GM12878 (cell line): ENCODE measurements around the gene MOCS1. TPM values are rescaled to one million over a fixed set of nuclear protein-coding genes. Genes with fewer than 3 reads are reported as not detected.

Experiments used
- ATAC-seq: fragments of 200-7000 bp; cut with Tn5 transposase; 3 replicates; pipeline ENCODE4 v1.9.1; 2020; ENCODE audit warnings: mild to moderate bottlenecking, moderate library complexity
- BruUV-seq: library from RNA; stranded (reverse); fragments of 400-500 nt; replicated peaks from 2 replicates; lab custom pipeline; 2021; lab: Mats Ljungman, UMichigan
- CTCF ChIA-PET: fragments of 300-600 bp; sonication (Branson Sonifier 250); formaldehyde crosslinking; extraction: SDS; loops from one replicate; lab custom pipeline; 2021; ENCODE audit warnings: inconsistent platforms; lab: Yijun Ruan, JAX
- POLR2A ChIA-PET: fragments of 350-600 bp; formaldehyde crosslinking; extraction: SDS; loops from one replicate; lab custom pipeline; 2021; ENCODE audit warnings: inconsistent platforms; lab: Charles Lee
- RAD21 ChIA-PET: fragments of 300-600 bp; sonication (Branson Sonifier 250); formaldehyde crosslinking; loops from one replicate; lab custom pipeline; 2023; ENCODE audit warnings: antibody characterized with exemption; ENCODE audit not compliant: unreplicated experiment; lab: Charles Lee
- SMC1A ChIA-PET: fragments of 300-600 bp; sonication (Branson Sonifier 250); formaldehyde crosslinking; loops from one replicate; lab custom pipeline; 2023; ENCODE audit not compliant: unreplicated experiment, uncharacterized antibody; lab: Charles Lee
- DNase-seq: peaks from one replicate; pipeline ENCODE4 v3.0.0-alpha.2; 2011; ENCODE audit warnings: low read depth, low spot score
- FAIRE-seq: peaks from 3 replicates; lab custom pipeline; 2011; peaks lifted over from hg19 to GRCh38; lab: Jason Lieb, UNC
- H2AFZ ChIP-seq: 2 replicates; pipeline ENCODE4 v1.6.0; 2011; ENCODE audit warnings: low read depth, low read length, control low read depth; ENCODE audit not compliant: control insufficient read depth
- H3K27ac ChIP-seq: 2 replicates; pipeline ENCODE4 v1.5.1; 2011; ENCODE audit warnings: control low read depth; ENCODE audit not compliant: control insufficient read depth, insufficient read depth
- H3K27me3 ChIP-seq, 2 experiments: replicated peaks in 1 of 2; 2 replicates each; pipeline versions ENCODE4 v1.6.0 to v1.6.1; 2011; ENCODE audit warnings: low read length in 1 of 2; ENCODE audit not compliant: control insufficient read depth in 2 of 2, insufficient read depth in 2 of 2
- H3K36me3 ChIP-seq, 2 experiments: 2 replicates each; pipeline ENCODE4 v1.5.1; 2011; ENCODE audit warnings: low read length in 1 of 2; ENCODE audit not compliant: control insufficient read depth in 2 of 2, insufficient read depth in 2 of 2
- H3K4me1 ChIP-seq: 2 replicates; pipeline ENCODE4 v1.6.1; 2011; ENCODE audit warnings: mild to moderate bottlenecking, low read length, moderate library complexity, mixed read lengths; ENCODE audit not compliant: control insufficient read depth, insufficient read depth
- H3K4me2 ChIP-seq: 2 replicates; pipeline ENCODE4 v1.6.0; 2011; ENCODE audit warnings: control low read depth; ENCODE audit not compliant: control insufficient read depth, insufficient read depth
- H3K4me3 ChIP-seq: fragments of 200-600 bp; sonication (generic); 2 replicates; pipeline ENCODE4 v1.5.1; 2016
- H3K79me2 ChIP-seq: 2 replicates; pipeline ENCODE4 v1.6.0; 2011; ENCODE audit warnings: low read length; ENCODE audit not compliant: control insufficient read depth, insufficient read depth
- H3K9ac ChIP-seq: 2 replicates; pipeline ENCODE4 v1.8.0; 2011; ENCODE audit warnings: low read length, control low read depth, mixed read lengths; ENCODE audit not compliant: control insufficient read depth, insufficient read depth
- H3K9me3 ChIP-seq: replicated peaks from 3 replicates; pipeline ENCODE4 v1.5.1; 2011; ENCODE audit warnings: mild to moderate bottlenecking, low read length; ENCODE audit not compliant: control insufficient read depth, insufficient read depth
- H4K20me1 ChIP-seq: 2 replicates; pipeline ENCODE4 v1.6.0; 2011; ENCODE audit not compliant: control insufficient read depth, insufficient read depth
- CBFB ChIP-seq: IDR thresholded peaks from 2 replicates; pipeline ENCODE4 v1.6.1; 2016; ENCODE audit warnings: antibody characterized with exemption, low read depth
- E2F4 ChIP-seq: IDR thresholded peaks from 2 replicates; pipeline ENCODE4 v1.6.1; 2012; ENCODE audit warnings: low read depth, low read length, improper control_type of control experiment
- MAX ChIP-seq: IDR thresholded peaks from 2 replicates; pipeline ENCODE4 v1.6.1; 2012; ENCODE audit warnings: low read depth, low read length, improper control_type of control experiment
- POU2F2 ChIP-seq: IDR thresholded peaks from 3 replicates; pipeline ENCODE4 v1.6.1; 2011; ENCODE audit warnings: low read depth, mild to moderate bottlenecking, low read length, borderline replicate concordance
- RB1 ChIP-seq: fragments of 450-650 bp; formaldehyde crosslinking; IDR thresholded peaks from 2 replicates; pipeline ENCODE4 v1.6.1; 2017; ENCODE audit warnings: mild to moderate bottlenecking, borderline replicate concordance
- SMAD5 ChIP-seq: IDR thresholded peaks from 2 replicates; pipeline ENCODE4 v1.6.1; 2016; ENCODE audit warnings: antibody characterized with exemption, low read depth
- ZSCAN29 ChIP-seq: fragments of 450-650 bp; IDR thresholded peaks from 2 replicates; pipeline ENCODE4 v1.6.1; 2017; ENCODE audit warnings: mild to moderate bottlenecking, moderate library complexity
- WGBS: methylation state at CpG from one replicate; pipeline ENCODE4 v1.1.6; 2016; ENCODE audit warnings: low lambda C conversion rate; ENCODE audit not compliant: insufficient replicate concordance, insufficient coverage; ENCODE audit errors: missing lambda C conversion rate; 5-methylcytosine and 5-hydroxymethylcytosine counted together
- in situ Hi-C: fragments of 300-500 bp; cut with MboI; formaldehyde crosslinking; loops from 9 replicates; pipeline ENCODE4 v1.14.3; 2018; ENCODE audit warnings: mixed read lengths
- intact Hi-C: fragments of 100-400 bp; cut with micrococcal nuclease; formaldehyde crosslinking; loops from one replicate; pipeline ENCODE4 v1.14.2; 2022; ENCODE audit not compliant: unreplicated experiment
- polyA plus RNA-seq, 11 experiments: library from polyadenylated mRNA; depleted of rRNA in 4 of 11; unstranded in 6 of 11; stranded (reverse) in 5 of 11; fragments of >200 nt; fragmentation: Nextera tagmentation in 4 of 11; fragmentation: Illumina TruSeq in 1 of 11; extraction: Ambion mirVana in 4 of 11; extraction: Trizol in 1 of 11; gene quantifications; 1 replicate in 1 of 11; 2 replicates in 10 of 11; pipeline versions ENCODE4 v1.2.1 to v1.2.3, GENCODE V29; 2011 to 2016; ENCODE audit warnings: inconsistent platforms in 2 of 11, missing spikeins in 2 of 11, low read depth in 1 of 11
- total RNA-seq, 4 experiments: library from RNA; depleted of rRNA in 3 of 4; stranded (reverse); fragments of >200 nt in 3 of 4; fragmentation: Illumina TruSeq in 1 of 4; extraction: Trizol in 1 of 4; gene quantifications; 2 replicates each; pipeline versions ENCODE4 v1.2.1 to v1.2.3, GENCODE V29; 2013 to 2021

The MOCS1 gene
- total and polyA plus RNA-seq, 10 of the 15 experiments (the other 5 are each of a cell fraction or from before 2014, with no cell fraction given) = 0.02 to 5.4 (median 0.16) TPM; not detected in 2

- Histone ChIP-seq H3K4me3 (no peak overlapping the region), H2AFZ (no peak overlapping the region), H3K27ac (no peak overlapping the region), H3K4me2 (no peak overlapping the region), H3K79me2 (no peaks in the 10 kb centered on the region), H3K27me3 (no peaks in the 10 kb centered on the region), H3K9me3 (no peaks in the 10 kb centered on the region), H3K9ac (no peak overlapping the region), H3K4me1 (no peaks in the 10 kb centered on the region), H4K20me1 (no peaks in the 10 kb centered on the region), H3K36me3 (no peaks in the 10 kb centered on the region)
- ChIA-PET CTCF (interaction anchor here (1.3 kb wide), 1 partner anchor 9 kb away, joined by 4 read pairs; no protein-coding TSS in a partner anchor), POLR2A (no interaction called here), RAD21 (no interaction called here), SMC1A (interaction anchor here (1.4 kb wide), 1 partner anchor 12 kb away, joined by 4 read pairs; no protein-coding TSS in a partner anchor)
- in situ Hi-C loops (no loop called here), intact Hi-C loops (no loop called here)
- DNase-seq = no peak
- ATAC-seq = no peak
- no peak for FAIRE-seq
- BruUV-seq = no TSS peak
- no peak for TF ChIP-seq E2F4
- TF ChIP-seq MAX = no peak
Observed at GRCh38 chr6:39910164-39910563, 24.1 kb downstream of the MOCS1 start.

- ATAC-seq (no peak), FAIRE-seq (no peak), DNase-seq (no peak)
- 27% methylated on average over 5 of the region's 5 CpGs for whole genome bisulfite sequencing
- ChIA-PET SMC1A (interaction anchor here (1.4 kb wide), 1 partner anchor 12 kb away, joined by 4 read pairs; no protein-coding TSS in a partner anchor), POLR2A (no interaction called here), CTCF (interaction anchor here (1.3 kb wide), 1 partner anchor 9 kb away, joined by 4 read pairs; no protein-coding TSS in a partner anchor), RAD21 (no interaction called here)
- H3K4me1 ChIP-seq = no peaks in the 10 kb centered on the region
- in situ Hi-C loops (no loop called here), intact Hi-C loops (no loop called here)
- H3K9ac ChIP-seq = no peak overlapping the region
- H3K79me2 ChIP-seq = no peaks in the 10 kb centered on the region
- H3K4me2 ChIP-seq = no peak overlapping the region
- H3K36me3 ChIP-seq = no peaks in the 10 kb centered on the region
- no peak for TF ChIP-seq ZSCAN29
- TF ChIP-seq RB1 = no peak
- TF ChIP-seq CBFB = no peak
- TF ChIP-seq POU2F2 = no peak
- no peak for TF ChIP-seq SMAD5
- no TSS peak for BruUV-seq
- no peaks in the 10 kb centered on the region for H3K9me3 ChIP-seq
- no peaks in the 10 kb centered on the region for H4K20me1 ChIP-seq
- H3K27ac ChIP-seq = no peak overlapping the region
- no peak overlapping the region for H3K4me3 ChIP-seq
- H3K27me3 ChIP-seq = no peaks in the 10 kb centered on the region
- no peak overlapping the region for H2AFZ ChIP-seq
Observed at GRCh38 chr6:39909701-39910100, 24.6 kb downstream of the MOCS1 start.
